HepG2 (cell line): ENCODE results near the gene ELP2. TPM values are rescaled to one million over a fixed set of nuclear protein-coding genes. Genes with fewer than 3 reads are reported as not detected.

Experiments
- ATAC-seq: fragments of 200-7000 bp; cut with Tn5 transposase; 3 replicates; pipeline ENCODE4 v1.9.1; 2020; ENCODE audit warnings: mild to moderate bottlenecking, moderate library complexity
- BruUV-seq: library from RNA; stranded (reverse); fragments of 400-500 nt; replicated peaks from 2 replicates; lab custom pipeline; 2021; lab: Mats Ljungman, UMichigan
- CTCF ChIA-PET: fragments of 300-600 bp; formaldehyde crosslinking; extraction: SDS; loops from one replicate; lab custom pipeline; 2021; ENCODE audit warnings: low total read pairs, inconsistent platforms, low intra/inter-chr PET ratio; lab: Yijun Ruan, JAX
- POLR2A ChIA-PET: fragments of 350-600 bp; sonication (Branson Sonifier 250); formaldehyde crosslinking; loops from one replicate; lab custom pipeline; 2020; ENCODE audit warnings: antibody characterized with exemption, inconsistent platforms; lab: Yijun Ruan, JAX
- DNase-seq: peaks from one replicate; pipeline ENCODE4 v3.0.0-alpha.2; 2015; ENCODE audit warnings: low spot score
- FAIRE-seq: peaks from 3 replicates; lab custom pipeline; 2011; peaks lifted over from hg19 to GRCh38; lab: Jason Lieb, UNC
- H2AFZ ChIP-seq: one replicate; pipeline ENCODE4 v1.6.1; 2011; ENCODE audit warnings: low read length, inconsistent platforms
- H3K27ac ChIP-seq: fragments of 300-600 bp; 3 replicates; pipeline ENCODE4 v1.8.0; 2011; ENCODE audit warnings: mixed run types, mild to moderate bottlenecking, mixed read lengths, low read length, inconsistent platforms; ENCODE audit not compliant: insufficient read depth; ENCODE audit errors: extremely low read length
- H3K27me3 ChIP-seq, 2 experiments: fragments of 200-600 bp in 1 of 2; 2 replicates in 1 of 2; 3 replicates in 1 of 2; pipeline versions ENCODE4 v1.6.0 to v1.8.0; 2011; ENCODE audit warnings: low read length in 2 of 2, mild to moderate bottlenecking in 2 of 2, moderate library complexity in 2 of 2, inconsistent platforms in 1 of 2; ENCODE audit not compliant: insufficient read depth in 2 of 2, control insufficient read depth in 1 of 2
- H3K36me3 ChIP-seq, 2 experiments: fragments of 200-600 bp in 1 of 2; replicated peaks in 1 of 2; 2 replicates in 1 of 2; 3 replicates in 1 of 2; pipeline versions ENCODE4 v1.5.1 to v1.8.0; 2011; ENCODE audit warnings: low read length in 2 of 2, inconsistent platforms in 1 of 2; ENCODE audit not compliant: insufficient read depth in 2 of 2, control insufficient read depth in 1 of 2
- H3K4me1 ChIP-seq: 2 replicates; pipeline ENCODE4 v1.5.1; 2012; ENCODE audit warnings: low read length, inconsistent platforms; ENCODE audit not compliant: insufficient read depth
- H3K4me2 ChIP-seq: 2 replicates; pipeline ENCODE4 v1.6.0; 2011; ENCODE audit warnings: low read depth, low read length, inconsistent platforms
- H3K4me3 ChIP-seq, 3 experiments: fragments of 200-600 bp in 1 of 3; sonication (generic), shearing (Covaris generic) in 1 of 3; replicated peaks in 1 of 3; 2 replicates each; pipeline ENCODE4 v1.5.1; 2011 to 2016; ENCODE audit warnings: low read length in 3 of 3, inconsistent platforms in 2 of 3, low read depth in 2 of 3, mild to moderate bottlenecking in 2 of 3, control low read depth in 1 of 3, mixed read lengths in 1 of 3; ENCODE audit not compliant: insufficient read depth in 1 of 3
- H3K79me2 ChIP-seq: one replicate; pipeline ENCODE4 v1.6.1; 2011; ENCODE audit warnings: low read length, inconsistent platforms; ENCODE audit not compliant: insufficient read depth
- H3K9ac ChIP-seq: 2 replicates; pipeline ENCODE4 v1.6.0; 2011; ENCODE audit warnings: mild to moderate bottlenecking, low read depth, low read length, inconsistent platforms; ENCODE audit not compliant: insufficient read depth
- H3K9me3 ChIP-seq: 2 replicates; pipeline ENCODE4 v1.5.1; 2012; ENCODE audit warnings: mild to moderate bottlenecking, low read length
- H4K20me1 ChIP-seq: 2 replicates; pipeline ENCODE4 v1.6.0; 2011; ENCODE audit warnings: inconsistent platforms, mild to moderate bottlenecking, low read length, moderate library complexity; ENCODE audit not compliant: insufficient read depth
- HNF4A ChIP-seq: sonication (generic); formaldehyde crosslinking; IDR thresholded peaks from 2 replicates; pipeline ENCODE4 v1.4.0; 2020; ENCODE audit warnings: missing genetic modification reagents
- ZNF124 ChIP-seq: sonication (generic); formaldehyde crosslinking; IDR thresholded peaks from 2 replicates; pipeline ENCODE4 v1.4.0; 2020; ENCODE audit warnings: missing genetic modification reagents
- ZNF234 ChIP-seq: sonication (generic); formaldehyde crosslinking; conservative IDR thresholded peaks from 2 replicates; pipeline ENCODE4 v1.5.1; 2020; ENCODE audit warnings: mild to moderate bottlenecking, missing genetic modification reagents
- ZNF256 ChIP-seq: sonication (generic); formaldehyde crosslinking; conservative IDR thresholded peaks from 2 replicates; pipeline ENCODE4 v1.4.0; 2020; ENCODE audit warnings: missing genetic modification reagents
- ZNF790 ChIP-seq: sonication (generic); formaldehyde crosslinking; IDR thresholded peaks from 2 replicates; pipeline ENCODE4 v1.8.0; 2022; ENCODE audit warnings: missing genetic modification reagents, mild to moderate bottlenecking, borderline replicate concordance
- WGBS: methylation state at CpG from one replicate; pipeline ENCODE4 v1.1.6; 2017; ENCODE audit warnings: low lambda C conversion rate; 5-methylcytosine and 5-hydroxymethylcytosine counted together
- in situ Hi-C: cut with HindIII; loops from 2 replicates; pipeline ENCODE4 v1.10.0; 2017; ENCODE audit warnings: low pct_unique_long_range_greater_than_20kb; ENCODE audit not compliant: extremely low pct_ligation_motif_present
- intact Hi-C: fragments of 100-400 bp; cut with micrococcal nuclease; formaldehyde crosslinking; loops from one replicate; pipeline ENCODE4 v1.10.0; 2022; ENCODE audit not compliant: unreplicated experiment
- polyA plus RNA-seq, 8 experiments: library from polyadenylated mRNA; depleted of rRNA in 3 of 8; stranded (reverse) in 7 of 8; unstranded in 1 of 8; fragments of >200 nt; fragmentation: Illumina TruSeq in 4 of 8; extraction: Trizol in 4 of 8; gene quantifications; 2 replicates each; pipeline versions ENCODE4 v1.2.1 to v1.2.3, GENCODE V29; 2011 to 2016; ENCODE audit warnings: low read depth in 4 of 8, missing spikeins in 1 of 8, mixed read lengths in 1 of 8; ENCODE audit not compliant: insufficient read depth in 1 of 8
- total RNA-seq, 5 experiments: library from RNA; depleted of rRNA; stranded (reverse); fragments of >200 nt; fragmentation: Illumina TruSeq; extraction: Trizol; gene quantifications; 2 replicates each; pipeline ENCODE4 v1.2.3, GENCODE V29; 2016; ENCODE audit warnings: low read depth in 1 of 5
- TF ChIP-seq, protein P1 (sequence below): sonication (generic); formaldehyde crosslinking; IDR thresholded peaks from 2 replicates; pipeline ENCODE4 v1.4.0; 2020; ENCODE audit warnings: mild to moderate bottlenecking, missing genetic modification reagents
- TF ChIP-seq, protein P2 (sequence below): sonication (generic); formaldehyde crosslinking; IDR thresholded peaks from 2 replicates; pipeline ENCODE4 v1.5.1; 2020; ENCODE audit warnings: missing genetic modification reagents, mild to moderate bottlenecking, borderline replicate concordance
- TF ChIP-seq, protein P3 (sequence below): sonication (generic); formaldehyde crosslinking; IDR thresholded peaks from 2 replicates; pipeline ENCODE4 v1.4.0; 2020; ENCODE audit warnings: missing genetic modification reagents
- TF ChIP-seq, protein P4 (sequence below): sonication (generic); formaldehyde crosslinking; IDR thresholded peaks from 2 replicates; pipeline ENCODE4 v1.4.0; 2020; ENCODE audit warnings: missing genetic modification reagents

The ELP2 gene
- total and polyA plus RNA-seq, 2 of the 13 experiments (the other 11 are each of a cell fraction or from before 2014, with no cell fraction given): 98.7 to 100 TPM

DNA sequence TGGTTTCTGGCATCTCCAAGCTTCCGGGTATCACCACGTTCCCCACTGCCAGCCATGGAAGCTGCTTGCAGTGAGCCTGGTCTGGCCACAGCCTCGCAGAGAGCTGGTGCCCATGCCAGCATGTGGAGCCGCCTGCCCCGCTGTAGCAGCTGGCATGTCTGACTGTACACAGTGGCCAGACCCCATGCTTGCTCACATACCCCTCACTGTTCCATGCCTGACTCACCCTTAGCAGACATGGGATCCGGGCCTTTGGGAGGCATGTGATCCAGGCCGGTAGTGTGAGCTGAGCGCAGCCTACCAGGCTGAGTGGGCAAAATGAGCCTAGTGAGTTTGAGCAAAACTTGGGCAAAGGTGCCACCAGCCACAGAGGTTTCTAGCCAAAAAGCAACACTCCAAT, 43.5 kb upstream of the ELP2 start:
- peak; percentile 33 for ATAC-seq
- H3K36me3 ChIP-seq: no peaks in the 10 kb centered on the region
- peaks cover 4% of the 10 kb centered on the region; the same call in 1 of the 2 replicates for H3K9me3 ChIP-seq
- ChIA-PET CTCF (no interaction called here), POLR2A (interaction anchor here (1.3 kb wide), 1 partner anchor 19 kb away, joined by 6 read pairs; the partner anchor contains the start of gene RPRD1A)
- no peak for DNase-seq
- intact Hi-C loops: no loop called here
- H2AFZ ChIP-seq: no peak overlapping the region
- TF ChIP-seq, protein P1, sequence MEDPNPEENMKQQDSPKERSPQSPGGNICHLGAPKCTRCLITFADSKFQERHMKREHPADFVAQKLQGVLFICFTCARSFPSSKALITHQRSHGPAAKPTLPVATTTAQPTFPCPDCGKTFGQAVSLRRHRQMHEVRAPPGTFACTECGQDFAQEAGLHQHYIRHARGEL (CRISPR knock-in tag): no peak
- TF ChIP-seq ZNF124 (CRISPR knock-in tag) (no peak), ZNF790 (no peak), HNF4A (CRISPR knock-in tag) (no peak), ZNF234 (no peak), ZNF256 (CRISPR knock-in tag) (no peak)
- TF ChIP-seq, protein P2, sequence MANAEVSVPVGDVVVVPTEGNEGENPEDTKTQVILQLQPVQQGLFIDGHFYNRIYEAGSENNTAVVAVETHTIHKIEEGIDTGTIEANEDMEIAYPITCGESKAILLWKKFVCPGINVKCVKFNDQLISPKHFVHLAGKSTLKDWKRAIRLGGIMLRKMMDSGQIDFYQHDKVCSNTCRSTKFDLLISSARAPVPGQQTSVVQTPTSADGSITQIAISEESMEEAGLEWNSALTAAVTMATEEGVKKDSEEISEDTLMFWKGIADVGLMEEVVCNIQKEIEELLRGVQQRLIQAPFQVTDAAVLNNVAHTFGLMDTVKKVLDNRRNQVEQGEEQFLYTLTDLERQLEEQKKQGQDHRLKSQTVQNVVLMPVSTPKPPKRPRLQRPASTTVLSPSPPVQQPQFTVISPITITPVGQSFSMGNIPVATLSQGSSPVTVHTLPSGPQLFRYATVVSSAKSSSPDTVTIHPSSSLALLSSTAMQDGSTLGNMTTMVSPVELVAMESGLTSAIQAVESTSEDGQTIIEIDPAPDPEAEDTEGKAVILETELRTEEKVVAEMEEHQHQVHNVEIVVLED (CRISPR knock-in tag): no peak
- TF ChIP-seq, protein P3, sequence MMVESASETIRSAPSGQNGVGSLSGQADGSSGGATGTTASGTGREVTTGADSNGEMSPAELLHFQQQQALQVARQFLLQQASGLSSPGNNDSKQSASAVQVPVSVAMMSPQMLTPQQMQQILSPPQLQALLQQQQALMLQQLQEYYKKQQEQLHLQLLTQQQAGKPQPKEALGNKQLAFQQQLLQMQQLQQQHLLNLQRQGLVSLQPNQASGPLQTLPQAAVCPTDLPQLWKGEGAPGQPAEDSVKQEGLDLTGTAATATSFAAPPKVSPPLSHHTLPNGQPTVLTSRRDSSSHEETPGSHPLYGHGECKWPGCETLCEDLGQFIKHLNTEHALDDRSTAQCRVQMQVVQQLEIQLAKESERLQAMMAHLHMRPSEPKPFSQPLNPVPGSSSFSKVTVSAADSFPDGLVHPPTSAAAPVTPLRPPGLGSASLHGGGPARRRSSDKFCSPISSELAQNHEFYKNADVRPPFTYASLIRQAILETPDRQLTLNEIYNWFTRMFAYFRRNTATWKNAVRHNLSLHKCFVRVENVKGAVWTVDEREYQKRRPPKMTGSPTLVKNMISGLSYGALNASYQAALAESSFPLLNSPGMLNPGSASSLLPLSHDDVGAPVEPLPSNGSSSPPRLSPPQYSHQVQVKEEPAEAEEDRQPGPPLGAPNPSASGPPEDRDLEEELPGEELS (CRISPR knock-in tag): no peak
- TF ChIP-seq, protein P4, sequence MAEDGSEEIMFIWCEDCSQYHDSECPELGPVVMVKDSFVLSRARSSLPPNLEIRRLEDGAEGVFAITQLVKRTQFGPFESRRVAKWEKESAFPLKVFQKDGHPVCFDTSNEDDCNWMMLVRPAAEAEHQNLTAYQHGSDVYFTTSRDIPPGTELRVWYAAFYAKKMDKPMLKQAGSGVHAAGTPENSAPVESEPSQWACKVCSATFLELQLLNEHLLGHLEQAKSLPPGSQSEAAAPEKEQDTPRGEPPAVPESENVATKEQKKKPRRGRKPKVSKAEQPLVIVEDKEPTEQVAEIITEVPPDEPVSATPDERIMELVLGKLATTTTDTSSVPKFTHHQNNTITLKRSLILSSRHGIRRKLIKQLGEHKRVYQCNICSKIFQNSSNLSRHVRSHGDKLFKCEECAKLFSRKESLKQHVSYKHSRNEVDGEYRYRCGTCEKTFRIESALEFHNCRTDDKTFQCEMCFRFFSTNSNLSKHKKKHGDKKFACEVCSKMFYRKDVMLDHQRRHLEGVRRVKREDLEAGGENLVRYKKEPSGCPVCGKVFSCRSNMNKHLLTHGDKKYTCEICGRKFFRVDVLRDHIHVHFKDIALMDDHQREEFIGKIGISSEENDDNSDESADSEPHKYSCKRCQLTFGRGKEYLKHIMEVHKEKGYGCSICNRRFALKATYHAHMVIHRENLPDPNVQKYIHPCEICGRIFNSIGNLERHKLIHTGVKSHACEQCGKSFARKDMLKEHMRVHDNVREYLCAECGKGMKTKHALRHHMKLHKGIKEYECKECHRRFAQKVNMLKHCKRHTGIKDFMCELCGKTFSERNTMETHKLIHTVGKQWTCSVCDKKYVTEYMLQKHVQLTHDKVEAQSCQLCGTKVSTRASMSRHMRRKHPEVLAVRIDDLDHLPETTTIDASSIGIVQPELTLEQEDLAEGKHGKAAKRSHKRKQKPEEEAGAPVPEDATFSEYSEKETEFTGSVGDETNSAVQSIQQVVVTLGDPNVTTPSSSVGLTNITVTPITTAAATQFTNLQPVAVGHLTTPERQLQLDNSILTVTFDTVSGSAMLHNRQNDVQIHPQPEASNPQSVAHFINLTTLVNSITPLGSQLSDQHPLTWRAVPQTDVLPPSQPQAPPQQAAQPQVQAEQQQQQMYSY (CRISPR knock-in tag): no peak
- in situ Hi-C loops: no loop called here
- FAIRE-seq: no peak
- BruUV-seq: no TSS peak
- no peak overlapping the region for H3K4me2 ChIP-seq
- H3K4me3 ChIP-seq: no peak overlapping the region
- no peak overlapping the region for H3K27ac ChIP-seq
- H3K9ac ChIP-seq: no peak overlapping the region
- H4K20me1 ChIP-seq: no peaks in the 10 kb centered on the region
- peaks cover 1 to 4% of the 10 kb centered on the region in 2 experiments; a peak in 2 of 5 replicates for H3K27me3 ChIP-seq
- H3K79me2 ChIP-seq: no peaks in the 10 kb centered on the region
- no peaks in the 10 kb centered on the region for H3K4me1 ChIP-seq
- WGBS: 25% methylated on average over 5 of the region's 8 CpGs
